ENCODE data around the gene GLRX. TPM values are rescaled to one million over a fixed set of nuclear protein-coding genes. Genes with fewer than 3 reads are reported as not detected.
"Not testable (repeated sequence)": the region's sequence is repeated elsewhere in the genome, so short reads cannot be mapped to it uniquely, and the experiment has no call there.

The GLRX gene
- 10 to 100 TPM; 73.9 to 75.9 TPM for total RNA-seq
- polyA plus RNA-seq: 100 to 1,000 TPM; 203 to 207 TPM

GRCh38 chr5:95822542-95823181 lies at the start of gene GLRX:
Gene GLRX (minus strand): TSS chr5:95822726. CDS start chr5:95822662, 64 bp downstream.
- peak within 1 kb of the TSS; percentile 98 to 100 (median 99) for H3K4me3 Mint-ChIP-seq
- POLR2A ChIA-PET (ENCODE audit: partially characterized antibody): interaction anchor here (0.8 to 11.1 kb wide), 18 partner anchors 9 to 1063 kb away, joined by 3 to 273 read pairs (median 7); partner anchors contain the start of genes ARSK, CAST, RFESD and SKIC3
- H3K9me3 ChIP-seq (ENCODE audit: control insufficient read depth in 1 of 2, low read length in 2 of 2): no peaks in the 10 kb centered on the region

GRCh38 chr5:95871146-95871806 lies 48.8 kb upstream of the GLRX start:
- ChIA-PET POLR2A (ENCODE audit: partially characterized antibody) (interaction anchor here (3.3 kb wide), 1 partner anchor 91 kb away, joined by 19 read pairs; the partner anchor contains the start of gene ELL2), CTCF (ENCODE audit: partially characterized antibody) (interaction anchor here (1.1 to 2.3 kb wide), 5 partner anchors 9 to 468 kb away, joined by 3 to 11 read pairs (median 8); no protein-coding TSS in a partner anchor)
- H3K27ac Mint-ChIP-seq: peak overlapping the region in 1 of 7 donors; percentile 59
- no peaks in the 10 kb centered on the region for H3K36me3 Mint-ChIP-seq
- H3K9me3 ChIP-seq (ENCODE audit: control insufficient read depth in 1 of 2, low read length in 2 of 2): no peaks in the 10 kb centered on the region
- H3K36me3 ChIP-seq (ENCODE audit: insufficient read depth, low read length): no peaks in the 10 kb centered on the region
- no peaks in the 10 kb centered on the region for H3K27me3 Mint-ChIP-seq
- H3K27me3 ChIP-seq (ENCODE audit: insufficient read depth, low read length): no peaks in the 10 kb centered on the region
- intact Hi-C loops (cut with micrococcal nuclease): no loop called here
- peaks cover 24 to 47% (median 33%) of the 10 kb centered on the region in 4 donors for H3K4me1 Mint-ChIP-seq
- no peak overlapping the region for H3K27ac ChIP-seq (ENCODE audit: low read depth, low read length)
- H3K4me3 ChIP-seq (ENCODE audit: low read length in 2 of 2): no peak overlapping the region
- DNase-seq: no peak
- peak overlapping the region in 4 of 8 donors; percentile 10 to 61 (median 21) for H3K4me3 Mint-ChIP-seq
- H3K4me1 ChIP-seq (ENCODE audit: insufficient read depth, low read length): peaks cover 34% of the 10 kb centered on the region
- H3K9me3 Mint-ChIP-seq: peaks cover 0 to 2% (median 0%) of the 10 kb centered on the region in 8 donors

More at GRCh38 chr5:95822542-95823181, at the start of gene GLRX:
- DNase-seq: peak; percentile 56 to 71 (median 64)
- Mint-ChIP-seq H3K4me1 (peaks cover 55 to 87% (median 60%) of the 10 kb centered on the region in 4 donors), H3K27ac (peak within 1 kb of the TSS; percentile 76 to 99 (median 97)), H3K36me3 (peaks cover 16 to 35% of the 10 kb centered on the region in 2 donors), H3K9me3 (no peaks in the 10 kb centered on the region), H3K27me3 (no peaks in the 10 kb centered on the region)
- intact Hi-C loops (cut with micrococcal nuclease): loop anchor here (1.0 kb wide), 4 partner anchors 13 to 268 kb away; partner anchors contain the start of gene SKIC3
- CTCF ChIA-PET (ENCODE audit: partially characterized antibody): interaction anchor here (0.7 to 7.9 kb wide), 14 partner anchors 9 to 178 kb away, joined by 3 to 100 read pairs (median 7); partner anchors contain the start of gene RFESD
- Histone ChIP-seq H3K4me3 (ENCODE audit: low read length in 2 of 2) (peak within 1 kb of the TSS; percentile 89 to 91), H3K4me1 (ENCODE audit: insufficient read depth, low read length) (peaks cover 72% of the 10 kb centered on the region), H3K27ac (ENCODE audit: low read depth, low read length) (peak within 1 kb of the TSS; percentile 79), H3K27me3 (ENCODE audit: insufficient read depth, low read length) (no peaks in the 10 kb centered on the region), H3K36me3 (ENCODE audit: insufficient read depth, low read length) (no peaks in the 10 kb centered on the region)

- peaks cover 24 to 47% (median 33%) of the 10 kb centered on the region in 4 donors for H3K4me1 Mint-ChIP-seq
- no peak overlapping the region for H3K27ac ChIP-seq (ENCODE audit: low read depth, low read length)
- H3K27me3 ChIP-seq (ENCODE audit: insufficient read depth, low read length): no peaks in the 10 kb centered on the region
- H3K27ac Mint-ChIP-seq: peak overlapping the region; percentile 41 to 81 (median 65)
- no peaks in the 10 kb centered on the region for H3K27me3 Mint-ChIP-seq
- ChIA-PET CTCF (ENCODE audit: partially characterized antibody) (interaction anchor here (1.0 to 2.5 kb wide), 14 partner anchors 8 to 732 kb away, joined by 3 to 19 read pairs (median 6); partner anchors contain the start of gene RFESD), POLR2A (ENCODE audit: partially characterized antibody) (interaction anchor here (0.6 to 3.3 kb wide), 6 partner anchors 11 to 791 kb away, joined by 3 to 19 read pairs (median 3); partner anchors contain the start of genes ELL2 and RFESD)
- H3K36me3 ChIP-seq (ENCODE audit: insufficient read depth, low read length): no peaks in the 10 kb centered on the region
- DNase-seq: no peak
- H3K4me3 ChIP-seq (ENCODE audit: low read length in 2 of 2): no peak overlapping the region
- H3K4me3 Mint-ChIP-seq: peak overlapping the region in 7 of 8 donors; percentile 13 to 61 (median 53)
- intact Hi-C loops (cut with micrococcal nuclease): no loop called here
- no peaks in the 10 kb centered on the region for H3K9me3 ChIP-seq (ENCODE audit: control insufficient read depth in 1 of 2, low read length in 2 of 2)
- peaks cover 34% of the 10 kb centered on the region for H3K4me1 ChIP-seq (ENCODE audit: insufficient read depth, low read length)
- H3K36me3 Mint-ChIP-seq: no peaks in the 10 kb centered on the region
- H3K9me3 Mint-ChIP-seq: peaks cover 0 to 2% (median 0%) of the 10 kb centered on the region in 8 donors
Measured at GRCh38 chr5:95870105-95870672, 47.7 kb upstream of the GLRX start.

GRCh38 chr5:95869173-95869855 lies 46.8 kb upstream of the GLRX start:
- not testable (repeated sequence) for H3K27me3 Mint-ChIP-seq; H3K27me3 ChIP-seq (ENCODE audit: insufficient read depth, low read length); H3K9me3 ChIP-seq (ENCODE audit: control insufficient read depth in 1 of 2, low read length in 2 of 2); H3K4me3 ChIP-seq (ENCODE audit: low read length in 2 of 2); H3K27ac ChIP-seq (ENCODE audit: low read depth, low read length); H3K36me3 ChIP-seq (ENCODE audit: insufficient read depth, low read length); H3K36me3 Mint-ChIP-seq; H3K9me3 Mint-ChIP-seq
- ChIA-PET CTCF (ENCODE audit: partially characterized antibody) (interaction anchor here (0.7 to 2.5 kb wide), 17 partner anchors 8 to 733 kb away, joined by 3 to 19 read pairs (median 6); partner anchors contain the start of gene RFESD), POLR2A (ENCODE audit: partially characterized antibody) (interaction anchor here (0.6 to 3.3 kb wide), 7 partner anchors 11 to 792 kb away, joined by 3 to 19 read pairs (median 3); partner anchors contain the start of genes ELL2 and RFESD)
- H3K4me1 ChIP-seq (ENCODE audit: insufficient read depth, low read length): peaks cover 34% of the 10 kb centered on the region
- peak; percentile 63 to 80 (median 76) for DNase-seq
- H3K4me1 Mint-ChIP-seq: peaks cover 24 to 47% (median 33%) of the 10 kb centered on the region in 4 donors
- H3K27ac Mint-ChIP-seq: peak overlapping the region; percentile 12 to 88 (median 82)
- intact Hi-C loops (cut with micrococcal nuclease): loop anchor here (1.0 to 2.0 kb wide), 2 partner anchors 11 to 93 kb away; no protein-coding TSS in a partner anchor
- peak overlapping the region in 7 of 8 donors; percentile 35 to 69 (median 61) for H3K4me3 Mint-ChIP-seq

DNA sequence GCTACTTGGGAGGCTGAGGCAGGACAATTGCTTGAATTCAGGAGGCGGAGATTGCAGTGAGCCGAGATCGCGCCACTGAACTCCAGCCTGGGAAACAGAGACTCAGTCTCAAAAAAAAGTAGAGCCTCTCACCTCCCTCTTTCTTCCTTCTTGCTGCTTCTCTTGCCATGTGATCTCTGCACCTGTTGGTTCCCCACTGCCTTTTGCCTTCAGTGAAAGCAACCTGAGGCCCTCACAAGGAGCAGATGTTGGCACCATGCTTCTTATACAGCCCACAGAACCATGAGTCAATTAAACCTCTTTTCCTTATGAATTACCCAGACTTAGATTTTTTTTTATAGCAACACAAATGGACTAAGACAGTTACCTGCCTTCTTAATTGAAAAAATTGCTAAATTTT lies 45.6 kb upstream of the GLRX start:
- no peak for DNase-seq
- Mint-ChIP-seq H3K4me3 (no peak overlapping the region), H3K9me3 (peaks cover 0 to 2% (median 0%) of the 10 kb centered on the region in 8 donors), H3K4me1 (peaks cover 24 to 48% (median 33%) of the 10 kb centered on the region in 4 donors), H3K27me3 (no peaks in the 10 kb centered on the region), H3K36me3 (no peaks in the 10 kb centered on the region), H3K27ac (peak overlapping the region in 3 of 7 donors; percentile 31 to 88 (median 36))
- intact Hi-C loops (cut with micrococcal nuclease): loop anchor here (2.0 kb wide), 1 partner anchor 95 kb away; no protein-coding TSS in a partner anchor
- ChIA-PET CTCF (ENCODE audit: partially characterized antibody) (interaction anchor here (1.2 to 2.5 kb wide), 4 partner anchors 9 to 468 kb away, joined by 6 to 19 read pairs (median 9); no protein-coding TSS in a partner anchor), POLR2A (ENCODE audit: partially characterized antibody) (interaction anchor here (1.3 to 3.3 kb wide), 2 partner anchors 94 to 477 kb away, joined by 4 to 19 read pairs; partner anchors contain the start of gene ELL2)
- H3K36me3 ChIP-seq (ENCODE audit: insufficient read depth, low read length): no peaks in the 10 kb centered on the region
- H3K4me1 ChIP-seq (ENCODE audit: insufficient read depth, low read length): peaks cover 34% of the 10 kb centered on the region
- no peaks in the 10 kb centered on the region for H3K27me3 ChIP-seq (ENCODE audit: insufficient read depth, low read length)
- no peak overlapping the region for H3K27ac ChIP-seq (ENCODE audit: low read depth, low read length)
- H3K4me3 ChIP-seq (ENCODE audit: low read length in 2 of 2): no peak overlapping the region
- no peaks in the 10 kb centered on the region for H3K9me3 ChIP-seq (ENCODE audit: control insufficient read depth in 1 of 2, low read length in 2 of 2)

GRCh38 chr5:95866435-95867040 lies 44.0 kb upstream of the GLRX start:
- DNase-seq: no peak
- Mint-ChIP-seq H3K27ac (peak overlapping the region in 1 of 7 donors; percentile 8), H3K27me3 (peaks cover 0 to 3% of the 10 kb centered on the region in 2 donors), H3K36me3 (no peaks in the 10 kb centered on the region), H3K4me3 (no peak overlapping the region), H3K4me1 (peaks cover 34 to 51% (median 41%) of the 10 kb centered on the region in 4 donors), H3K9me3 (peaks cover 0 to 2% (median 0%) of the 10 kb centered on the region in 8 donors)
- ChIA-PET CTCF (ENCODE audit: partially characterized antibody) (no interaction called here), POLR2A (ENCODE audit: partially characterized antibody) (no interaction called here)
- H3K36me3 ChIP-seq (ENCODE audit: insufficient read depth, low read length): no peaks in the 10 kb centered on the region
- H3K4me1 ChIP-seq (ENCODE audit: insufficient read depth, low read length): peaks cover 42% of the 10 kb centered on the region
- no peaks in the 10 kb centered on the region for H3K27me3 ChIP-seq (ENCODE audit: insufficient read depth, low read length)
- no peak overlapping the region for H3K4me3 ChIP-seq (ENCODE audit: low read length in 2 of 2)
- intact Hi-C loops (cut with micrococcal nuclease): no loop called here
- no peaks in the 10 kb centered on the region for H3K9me3 ChIP-seq (ENCODE audit: control insufficient read depth in 1 of 2, low read length in 2 of 2)
- H3K27ac ChIP-seq (ENCODE audit: low read depth, low read length): no peak overlapping the region

Measured in CD4-positive, alpha-beta memory T cell (primary cell).